Memory B cell (primary cell): ENCODE data around the gene TMEM156.

ENCODE experiments used
- ATAC-seq: fragments of 150-1000 bp; cut with Tn5 transposase; 2 replicates; pipeline ENCODE4 v1.10.0; 2021; ENCODE audit warnings: low read depth, mild to moderate bottlenecking, moderate library complexity
- DNase-seq, 2 donors: peaks; one replicate each; pipeline ENCODE4 v3.0.0; 2022; ENCODE audit warnings: low spot score in 2 of 2
- H3K27ac Mint-ChIP-seq: one replicate; pipeline ENCODE4 v1.8.0; 2022; ENCODE audit warnings: mild to moderate bottlenecking, moderate library complexity, mixed read lengths
- H3K27me3 Mint-ChIP-seq: one replicate; pipeline ENCODE4 v1.8.0; 2022; ENCODE audit warnings: mixed read lengths
- H3K36me3 Mint-ChIP-seq: one replicate; pipeline ENCODE4 v1.8.0; 2022; ENCODE audit warnings: mild to moderate bottlenecking, mixed read lengths
- H3K4me1 Mint-ChIP-seq: one replicate; pipeline ENCODE4 v1.8.0; 2022; ENCODE audit warnings: mixed read lengths
- H3K4me3 Mint-ChIP-seq: one replicate; pipeline ENCODE4 v1.8.0; 2022; ENCODE audit warnings: mild to moderate bottlenecking, moderate library complexity, mixed read lengths
- H3K9me3 Mint-ChIP-seq: one replicate; pipeline ENCODE4 v1.8.0; 2022; ENCODE audit warnings: mixed read lengths

Gene TMEM156

DNA sequence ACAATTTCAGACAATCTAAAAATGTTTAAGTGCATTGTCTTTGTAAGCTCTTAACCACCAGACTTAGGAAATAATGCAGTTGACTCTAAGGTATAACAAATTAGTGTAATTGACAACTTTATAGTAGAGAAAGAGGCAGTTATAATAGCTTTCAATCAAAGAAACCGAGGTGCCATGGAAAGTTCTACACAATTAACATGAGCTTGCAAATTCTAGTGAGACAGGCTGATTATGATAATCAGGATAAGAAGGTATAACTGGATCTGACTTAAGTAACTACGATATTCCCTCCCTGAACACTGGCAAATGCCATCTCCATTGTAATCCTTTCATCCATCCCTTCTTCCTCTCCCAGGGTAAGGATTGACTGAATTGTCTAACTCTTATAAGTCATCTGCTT, 18.4 kb upstream of the TMEM156 start:
- Mint-ChIP-seq H3K27ac (peak overlapping the region; percentile 51), H3K9me3 (no peaks in the 10 kb centered on the region), H3K36me3 (peaks cover 3% of the 10 kb centered on the region), H3K4me3 (no peak overlapping the region), H3K4me1 (peaks cover 49% of the 10 kb centered on the region), H3K27me3 (no peaks in the 10 kb centered on the region)
- ATAC-seq (no peak), DNase-seq (no peak)

- Mint-ChIP-seq H3K4me3 (peak overlapping the region; percentile 9), H3K36me3 (peaks cover 3% of the 10 kb centered on the region), H3K9me3 (no peaks in the 10 kb centered on the region), H3K27ac (peak overlapping the region; percentile 14), H3K4me1 (peaks cover 43% of the 10 kb centered on the region), H3K27me3 (no peaks in the 10 kb centered on the region)
- DNase-seq: no peak
- ATAC-seq: no peak
These were observed 16.1 kb upstream of the TMEM156 start for GRCh38 chr4:39048311-39048710.

DNA sequence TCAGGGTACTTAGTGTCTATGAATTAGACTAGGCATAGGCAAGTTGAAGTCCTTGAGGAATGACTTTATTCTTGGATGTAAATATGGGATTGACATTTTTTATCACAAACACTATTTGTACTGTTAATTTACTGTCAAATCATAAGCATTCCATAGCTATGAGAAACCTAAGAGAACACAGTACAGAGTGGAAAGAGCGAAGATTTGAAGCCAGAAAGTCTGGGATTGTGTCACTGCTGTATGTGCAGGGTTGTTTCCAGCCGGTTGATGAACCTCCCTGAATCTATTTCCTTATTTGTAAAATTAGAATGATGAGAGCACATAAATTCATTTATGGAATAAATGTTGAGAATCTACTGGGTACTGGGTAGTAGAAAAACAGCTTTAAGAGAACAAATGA, 15.5 kb upstream of the TMEM156 start:
- peak overlapping the region; percentile 9 for H3K4me3 Mint-ChIP-seq
- DNase-seq (no peak), ATAC-seq (no peak)
- no peaks in the 10 kb centered on the region for H3K9me3 Mint-ChIP-seq
- H3K27ac Mint-ChIP-seq: peak overlapping the region; percentile 24
- H3K27me3 Mint-ChIP-seq: no peaks in the 10 kb centered on the region
- H3K4me1 Mint-ChIP-seq: peaks cover 47% of the 10 kb centered on the region
- H3K36me3 Mint-ChIP-seq: peaks cover 3% of the 10 kb centered on the region

- DNase-seq (no peak), ATAC-seq (no peak)
- H3K27ac Mint-ChIP-seq: peak overlapping the region; percentile 97
- peaks cover 46% of the 10 kb centered on the region for H3K4me1 Mint-ChIP-seq
- H3K9me3 Mint-ChIP-seq: no peaks in the 10 kb centered on the region
- H3K4me3 Mint-ChIP-seq: peak overlapping the region; percentile 81
- H3K36me3 Mint-ChIP-seq: peaks cover 3% of the 10 kb centered on the region
- no peaks in the 10 kb centered on the region for H3K27me3 Mint-ChIP-seq
These were observed 14.0 kb upstream of the TMEM156 start for GRCh38 chr4:39046249-39046648.

DNA sequence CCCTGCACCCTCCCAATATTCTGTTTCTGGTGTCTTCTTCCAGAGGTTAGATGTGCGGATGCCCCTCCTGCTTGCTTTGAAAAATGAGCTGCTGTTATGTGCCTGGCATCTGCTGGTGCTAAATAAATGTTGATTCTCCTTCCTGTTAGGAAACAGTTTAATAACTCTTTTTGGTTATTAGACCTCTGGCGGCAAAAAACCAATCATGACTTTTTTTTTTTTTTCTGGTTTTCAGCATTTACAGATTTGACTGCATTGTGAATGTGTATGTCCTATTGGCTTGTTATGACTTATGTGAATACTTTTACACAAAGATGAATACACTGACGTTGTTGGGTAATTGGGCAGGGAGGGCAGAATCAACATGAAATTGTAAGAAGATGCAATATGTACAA, 13.6 kb upstream of the TMEM156 start:
- Mint-ChIP-seq H3K27ac (peak overlapping the region; percentile 97), H3K27me3 (no peaks in the 10 kb centered on the region), H3K36me3 (peaks cover 2% of the 10 kb centered on the region), H3K4me1 (peaks cover 42% of the 10 kb centered on the region), H3K4me3 (peak overlapping the region; percentile 81), H3K9me3 (no peaks in the 10 kb centered on the region)
- ATAC-seq (no peak), DNase-seq (no peak)

GRCh38 chr4:39044956-39045826, 13.0 kb upstream of the TMEM156 start:
- H3K4me3 Mint-ChIP-seq: peak overlapping the region; percentile 81
- peak; percentile 17 for ATAC-seq
- peak in 1 of 2 donors; percentile 20 for DNase-seq
- H3K4me1 Mint-ChIP-seq: peaks cover 40% of the 10 kb centered on the region
- H3K9me3 Mint-ChIP-seq: no peaks in the 10 kb centered on the region
- no peaks in the 10 kb centered on the region for H3K36me3 Mint-ChIP-seq
- no peaks in the 10 kb centered on the region for H3K27me3 Mint-ChIP-seq
- H3K27ac Mint-ChIP-seq: peak overlapping the region; percentile 97

DNA sequence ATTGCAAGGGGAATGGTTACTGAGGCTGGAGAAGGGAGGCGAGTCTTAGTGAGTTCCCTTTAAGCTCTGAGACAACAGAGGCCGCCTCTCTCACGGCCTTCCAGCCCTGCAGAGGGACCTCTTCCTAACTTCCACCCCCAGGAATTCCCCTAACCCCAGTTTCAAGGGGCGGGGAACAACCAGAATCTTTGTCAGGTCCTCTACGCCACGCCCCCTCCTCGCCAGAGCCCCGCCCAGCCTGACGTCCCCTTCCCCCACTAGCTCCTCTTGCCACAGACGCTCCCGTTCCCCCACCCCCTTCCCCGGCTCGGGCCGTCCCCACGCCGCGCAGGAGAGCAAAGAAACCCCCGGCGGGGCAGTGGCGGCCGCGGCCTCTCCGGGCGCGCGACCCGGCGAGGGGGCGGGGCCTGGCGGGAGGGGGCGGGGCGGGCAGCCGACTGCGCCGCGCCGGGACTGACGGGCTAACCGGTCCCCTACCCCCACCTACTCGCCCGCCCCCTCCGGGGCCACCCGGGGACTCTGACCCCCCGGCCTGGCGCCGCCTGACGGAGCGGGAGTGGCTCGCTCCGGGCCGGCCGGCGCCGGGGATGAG, 12.3 kb upstream of the TMEM156 start:
- Mint-ChIP-seq H3K4me1 (peaks cover 40% of the 10 kb centered on the region), H3K36me3 (no peaks in the 10 kb centered on the region), H3K27ac (peak overlapping the region; percentile 97), H3K27me3 (no peaks in the 10 kb centered on the region), H3K9me3 (no peaks in the 10 kb centered on the region), H3K4me3 (peak overlapping the region; percentile 86)
- ATAC-seq (peak; percentile 82), DNase-seq (peak; percentile 92 to 98)

- ATAC-seq (peak; percentile 6), DNase-seq (no peak)
- Mint-ChIP-seq H3K4me1 (peaks cover 40% of the 10 kb centered on the region), H3K27ac (peak overlapping the region; percentile 97), H3K9me3 (no peaks in the 10 kb centered on the region), H3K36me3 (no peaks in the 10 kb centered on the region), H3K27me3 (no peaks in the 10 kb centered on the region), H3K4me3 (peak overlapping the region; percentile 86)
These were observed 11.7 kb upstream of the TMEM156 start for GRCh38 chr4:39043861-39044363.

DNA sequence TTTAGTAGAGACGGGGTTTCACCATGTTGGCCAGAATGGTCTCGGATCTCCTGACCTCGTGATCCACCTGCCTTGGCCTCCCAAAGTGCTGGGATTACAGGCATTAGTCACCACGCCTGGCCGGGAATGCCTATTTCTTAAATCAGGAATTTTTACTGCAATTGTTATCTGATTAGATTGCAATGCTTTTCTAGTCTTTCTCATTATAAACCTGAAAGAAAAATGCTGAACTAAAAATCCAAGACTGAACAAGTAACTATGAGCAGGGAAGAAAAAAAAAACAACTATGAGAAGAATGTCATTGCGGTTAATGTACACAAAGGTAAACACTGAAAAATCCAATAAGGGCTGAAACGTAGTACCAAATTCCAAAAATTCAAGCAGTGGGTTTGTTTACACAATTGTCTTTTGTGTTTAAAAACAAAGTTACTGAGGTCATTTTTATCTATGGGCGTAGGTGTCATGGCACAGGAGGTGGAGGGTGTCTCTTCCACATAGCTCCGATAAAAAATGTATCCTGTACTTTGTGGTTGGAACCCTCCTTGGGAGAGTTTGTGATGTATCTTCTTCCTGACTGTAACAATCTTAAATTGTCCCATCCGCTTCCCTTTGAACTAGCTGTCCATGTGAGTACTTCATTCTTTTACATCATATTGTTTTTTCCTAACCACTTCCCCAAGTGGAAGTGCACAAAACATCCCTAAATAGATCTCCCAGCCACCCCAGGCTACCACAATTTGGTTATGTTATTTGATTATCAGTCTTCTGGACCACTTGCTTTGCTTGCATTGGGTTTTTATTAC, 11.1 kb upstream of the TMEM156 start:
- Mint-ChIP-seq H3K27ac (peak overlapping the region; percentile 97), H3K9me3 (no peaks in the 10 kb centered on the region), H3K27me3 (no peaks in the 10 kb centered on the region), H3K4me1 (peaks cover 35% of the 10 kb centered on the region), H3K4me3 (peak overlapping the region; percentile 86), H3K36me3 (no peaks in the 10 kb centered on the region)
- no peak for ATAC-seq
- DNase-seq: no peak

- H3K27me3 Mint-ChIP-seq: no peaks in the 10 kb centered on the region
- no peaks in the 10 kb centered on the region for H3K9me3 Mint-ChIP-seq
- H3K4me1 Mint-ChIP-seq: peaks cover 30% of the 10 kb centered on the region
- ATAC-seq: no peak
- peak overlapping the region; percentile 64 for H3K27ac Mint-ChIP-seq
- H3K4me3 Mint-ChIP-seq: peak overlapping the region; percentile 19
- DNase-seq: no peak
- no peaks in the 10 kb centered on the region for H3K36me3 Mint-ChIP-seq
These were observed 10.2 kb upstream of the TMEM156 start for GRCh38 chr4:39042366-39042765.

GRCh38 chr4:39039108-39039507, 6.9 kb upstream of the TMEM156 start:
- Mint-ChIP-seq H3K27ac (no peak overlapping the region), H3K9me3 (no peaks in the 10 kb centered on the region), H3K4me3 (no peak overlapping the region), H3K27me3 (no peaks in the 10 kb centered on the region), H3K4me1 (peaks cover 23% of the 10 kb centered on the region), H3K36me3 (no peaks in the 10 kb centered on the region)
- ATAC-seq (no peak), DNase-seq (no peak)

DNA sequence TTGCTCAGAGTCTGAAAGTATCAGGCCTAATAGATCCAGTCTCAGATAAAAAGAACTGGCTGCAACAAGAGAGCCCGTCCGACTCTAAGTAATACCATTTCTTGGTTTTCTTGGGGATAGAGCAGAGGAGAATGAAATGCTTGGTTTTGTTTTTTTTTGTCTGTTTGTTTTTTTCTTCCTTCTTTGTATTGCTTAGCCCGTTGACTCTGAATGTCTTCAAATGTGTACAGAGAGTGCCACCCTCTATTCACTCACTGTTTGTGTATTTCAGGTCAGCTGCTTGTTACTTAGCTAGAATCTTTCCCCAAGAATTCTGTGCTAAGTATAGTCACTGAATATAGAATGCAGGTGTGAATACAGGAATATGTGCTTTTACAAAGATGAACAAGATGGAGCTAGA, 5.7 kb upstream of the TMEM156 start:
- ATAC-seq (no peak), DNase-seq (no peak)
- Mint-ChIP-seq H3K4me1 (peaks cover 14% of the 10 kb centered on the region), H3K9me3 (no peaks in the 10 kb centered on the region), H3K27ac (peak overlapping the region; percentile 10), H3K36me3 (no peaks in the 10 kb centered on the region), H3K27me3 (no peaks in the 10 kb centered on the region), H3K4me3 (peak overlapping the region; percentile 39)

DNA sequence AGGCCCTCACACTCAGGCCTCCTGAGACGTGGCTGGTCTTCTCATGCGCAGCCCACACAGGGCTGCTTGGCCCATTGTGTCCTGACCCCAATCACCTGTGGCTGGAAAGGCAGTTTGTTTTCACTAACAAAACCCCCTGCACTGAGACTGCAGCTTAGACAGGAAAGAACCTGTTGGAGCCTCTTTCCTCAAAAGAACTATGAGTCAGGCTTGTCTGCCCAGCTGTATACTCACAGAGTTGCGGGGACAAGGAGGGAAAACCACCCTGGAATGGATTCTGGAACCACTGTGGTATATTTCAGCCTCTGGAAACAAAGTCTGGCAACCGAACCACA, 5.2 kb upstream of the TMEM156 start:
- Mint-ChIP-seq H3K27me3 (no peaks in the 10 kb centered on the region), H3K36me3 (no peaks in the 10 kb centered on the region), H3K9me3 (no peaks in the 10 kb centered on the region), H3K4me3 (peak overlapping the region; percentile 61), H3K27ac (peak overlapping the region; percentile 10), H3K4me1 (peaks cover 13% of the 10 kb centered on the region)
- ATAC-seq (peak; percentile 19), DNase-seq (no peak)

- Mint-ChIP-seq H3K27me3 (no peaks in the 10 kb centered on the region), H3K36me3 (no peaks in the 10 kb centered on the region), H3K9me3 (no peaks in the 10 kb centered on the region), H3K4me3 (no peak overlapping the region), H3K4me1 (peaks cover 10% of the 10 kb centered on the region), H3K27ac (peak overlapping the region; percentile 10)
- DNase-seq (no peak), ATAC-seq (no peak)
These were observed 4.0 kb upstream of the TMEM156 start for GRCh38 chr4:39036172-39036571.
